Fibroblast of upper back skin (primary cell): Measurements from ENCODE around the gene FAM118A.
"Not testable (repeated sequence)": the region's sequence is repeated elsewhere in the genome, so short reads cannot be mapped to it uniquely, and the experiment has no call there.

Source experiments
- DNase-seq: peaks from one replicate; pipeline ENCODE4 v3.0.0-alpha.2; 2013

The FAM118A gene

GRCh38 chr22:45310977-45311531 lies 1.3 kb downstream of the FAM118A start:
- no peak for DNase-seq

GRCh38 chr22:45312415-45312814 lies 2.7 kb downstream of the FAM118A start:
- DNase-seq, result no peak

GRCh38 chr22:45312856-45313255 lies 3.1 kb downstream of the FAM118A start:
- DNase-seq, result no peak

- DNase-seq, result no peak
Observed at GRCh38 chr22:45314054-45314721, 4.5 kb downstream of the FAM118A start.

- no peak for DNase-seq
Observed at GRCh38 chr22:45314786-45315185, 5.1 kb downstream of the FAM118A start.

- no peak for DNase-seq
Observed at GRCh38 chr22:45316796-45317526, 7.2 kb downstream of the FAM118A start.

GRCh38 chr22:45317551-45318167 lies 7.9 kb downstream of the FAM118A start:
- no peak for DNase-seq

- peak; percentile 94 for DNase-seq
Observed at GRCh38 chr22:45318168-45318557, 8.4 kb downstream of the FAM118A start.

GRCh38 chr22:45318558-45319323 lies 9.0 kb downstream of the FAM118A start:
- DNase-seq, result peak; percentile 48

- DNase-seq, result peak; percentile 66
Observed at GRCh38 chr22:45319324-45319685, 9.6 kb downstream of the FAM118A start.

GRCh38 chr22:45320357-45320976 lies 10.7 kb downstream of the FAM118A start:
- no peak for DNase-seq

- no peak for DNase-seq
Observed at GRCh38 chr22:45321827-45322226, 12.1 kb downstream of the FAM118A start.

- DNase-seq, result no peak
Observed at GRCh38 chr22:45322873-45323525, 13.3 kb downstream of the FAM118A start.

GRCh38 chr22:45323695-45324094 lies 14.0 kb downstream of the FAM118A start:
- DNase-seq, result no peak

- no peak for DNase-seq
Observed at GRCh38 chr22:45324311-45324711, 14.6 kb downstream of the FAM118A start.

- not testable (repeated sequence) for DNase-seq
Observed at GRCh38 chr22:45328261-45328660, 18.5 kb downstream of the FAM118A start.

GRCh38 chr22:45328822-45329529 lies 19.2 kb downstream of the FAM118A start:
- no peak for DNase-seq

- no peak for DNase-seq
Observed at GRCh38 chr22:45329530-45329936, 19.8 kb downstream of the FAM118A start.

- DNase-seq, result no peak
Observed at GRCh38 chr22:45330548-45330947, 20.8 kb downstream of the FAM118A start.

GRCh38 chr22:45331486-45331885 lies 21.8 kb downstream of the FAM118A start:
- no peak for DNase-seq

GRCh38 chr22:45332001-45332400 lies 22.3 kb downstream of the FAM118A start:
- DNase-seq, result no peak
